Vagina (tissue), 2 donors: Measurements from ENCODE around the gene WDFY3.

Experiments used
- POLR2A ChIP-seq, 2 donors: fragments of 450-650 bp; IDR thresholded peaks; one replicate each; pipeline ENCODE4 v1.6.1; 2017; ENCODE audit warnings: antibody characterized with exemption in 2 of 2, mild to moderate bottlenecking in 2 of 2, moderate library complexity in 2 of 2
- POLR2AphosphoS5 ChIP-seq, 2 donors: sonication (generic); formaldehyde crosslinking; IDR thresholded peaks; one replicate each; pipeline ENCODE4 v1.9.0; 2017; ENCODE audit warnings: antibody characterized with exemption in 2 of 2, mild to moderate bottlenecking in 2 of 2, low read depth in 1 of 2; ENCODE audit not compliant: insufficient read depth in 1 of 2
- TF ChIP-seq, protein P1 (sequence below), 3 experiments: fragments of 450-650 bp in 2 of 3; fragments of 200-600 bp in 1 of 3; sonication (generic) in 1 of 3; IDR thresholded peaks; one replicate each; pipeline ENCODE4 v1.5.1; 2017 to 2019; ENCODE audit warnings: antibody characterized with exemption in 3 of 3, mild to moderate bottlenecking in 2 of 3, moderate library complexity in 2 of 3

DNA sequence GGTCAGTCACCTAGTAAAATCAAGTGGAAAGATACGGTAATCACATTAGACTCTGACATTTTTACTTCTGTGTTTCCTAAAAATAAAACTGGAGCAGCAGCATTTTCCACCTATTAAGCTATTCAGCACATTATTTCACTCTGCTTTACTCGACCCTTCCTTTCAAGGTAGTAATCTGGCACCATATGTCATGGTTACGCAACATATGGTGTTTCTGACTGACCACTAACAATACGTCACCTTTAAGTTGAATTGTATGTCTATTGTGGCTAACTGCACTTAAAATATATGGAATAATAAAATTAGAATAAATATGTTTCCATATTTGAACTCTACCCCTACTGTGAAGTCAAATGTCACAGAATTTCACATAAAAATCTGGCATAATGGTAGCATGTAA, 214.8 kb downstream of the WDFY3 start:
- TF ChIP-seq, protein P1, sequence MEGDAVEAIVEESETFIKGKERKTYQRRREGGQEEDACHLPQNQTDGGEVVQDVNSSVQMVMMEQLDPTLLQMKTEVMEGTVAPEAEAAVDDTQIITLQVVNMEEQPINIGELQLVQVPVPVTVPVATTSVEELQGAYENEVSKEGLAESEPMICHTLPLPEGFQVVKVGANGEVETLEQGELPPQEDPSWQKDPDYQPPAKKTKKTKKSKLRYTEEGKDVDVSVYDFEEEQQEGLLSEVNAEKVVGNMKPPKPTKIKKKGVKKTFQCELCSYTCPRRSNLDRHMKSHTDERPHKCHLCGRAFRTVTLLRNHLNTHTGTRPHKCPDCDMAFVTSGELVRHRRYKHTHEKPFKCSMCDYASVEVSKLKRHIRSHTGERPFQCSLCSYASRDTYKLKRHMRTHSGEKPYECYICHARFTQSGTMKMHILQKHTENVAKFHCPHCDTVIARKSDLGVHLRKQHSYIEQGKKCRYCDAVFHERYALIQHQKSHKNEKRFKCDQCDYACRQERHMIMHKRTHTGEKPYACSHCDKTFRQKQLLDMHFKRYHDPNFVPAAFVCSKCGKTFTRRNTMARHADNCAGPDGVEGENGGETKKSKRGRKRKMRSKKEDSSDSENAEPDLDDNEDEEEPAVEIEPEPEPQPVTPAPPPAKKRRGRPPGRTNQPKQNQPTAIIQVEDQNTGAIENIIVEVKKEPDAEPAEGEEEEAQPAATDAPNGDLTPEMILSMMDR (IDR thresholded peaks at IDR 0.05) = no peak
- no peak for TF ChIP-seq POLR2AphosphoS5 (IDR thresholded peaks at IDR 0.05; ENCODE audit: insufficient read depth in 1 of 2, low read depth in 1 of 2)
- TF ChIP-seq POLR2A (IDR thresholded peaks at IDR 0.05) = no peak
